ENCODE measurements around the gene ERI3.
A peak's percentile ranks its signal among the peaks of the same experiment; 100 is the strongest.

ERI3 gene

DNA sequence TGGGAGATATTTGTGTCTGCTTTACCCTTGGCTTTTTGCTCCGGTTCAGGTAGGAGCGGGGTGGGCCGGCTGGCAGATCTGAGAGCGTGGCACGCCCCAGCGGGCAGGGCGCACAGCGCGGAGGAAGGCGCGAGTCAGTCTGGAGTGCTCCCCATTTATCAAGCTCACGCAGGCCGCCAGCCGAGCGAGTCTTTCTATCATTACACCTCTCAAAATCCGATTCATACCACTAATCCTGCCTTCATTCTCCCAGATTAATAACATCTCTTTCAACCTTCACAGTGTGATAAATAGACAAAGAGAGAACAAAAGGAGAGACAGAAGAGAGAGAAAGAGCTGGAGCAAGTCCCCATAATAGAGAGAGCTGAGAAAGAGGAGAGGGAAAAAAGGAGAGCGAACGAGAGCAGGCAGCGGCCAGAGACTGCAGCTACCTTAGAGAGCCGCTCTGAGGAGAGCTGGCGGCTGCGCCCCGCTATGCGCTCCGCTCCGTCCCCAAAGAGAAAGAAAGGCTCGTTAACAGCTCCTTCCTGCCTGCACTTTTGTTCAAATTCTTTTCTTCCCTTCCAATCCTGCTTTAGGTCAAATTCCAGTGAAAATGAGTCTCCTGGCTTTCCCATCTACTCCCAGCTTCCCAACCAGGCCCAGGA, 93.8 kb downstream of the ERI3 start:
- DNase-seq (ENCODE audit: low spot score) = peak; percentile 11
- in situ Hi-C loops (cut with MboI; ENCODE audit: low pct_unique_long_range_greater_than_20kb, low sequenced_read_pairs, unreplicated experiment) = no loop called here
- TF ChIP-seq, protein P1, sequence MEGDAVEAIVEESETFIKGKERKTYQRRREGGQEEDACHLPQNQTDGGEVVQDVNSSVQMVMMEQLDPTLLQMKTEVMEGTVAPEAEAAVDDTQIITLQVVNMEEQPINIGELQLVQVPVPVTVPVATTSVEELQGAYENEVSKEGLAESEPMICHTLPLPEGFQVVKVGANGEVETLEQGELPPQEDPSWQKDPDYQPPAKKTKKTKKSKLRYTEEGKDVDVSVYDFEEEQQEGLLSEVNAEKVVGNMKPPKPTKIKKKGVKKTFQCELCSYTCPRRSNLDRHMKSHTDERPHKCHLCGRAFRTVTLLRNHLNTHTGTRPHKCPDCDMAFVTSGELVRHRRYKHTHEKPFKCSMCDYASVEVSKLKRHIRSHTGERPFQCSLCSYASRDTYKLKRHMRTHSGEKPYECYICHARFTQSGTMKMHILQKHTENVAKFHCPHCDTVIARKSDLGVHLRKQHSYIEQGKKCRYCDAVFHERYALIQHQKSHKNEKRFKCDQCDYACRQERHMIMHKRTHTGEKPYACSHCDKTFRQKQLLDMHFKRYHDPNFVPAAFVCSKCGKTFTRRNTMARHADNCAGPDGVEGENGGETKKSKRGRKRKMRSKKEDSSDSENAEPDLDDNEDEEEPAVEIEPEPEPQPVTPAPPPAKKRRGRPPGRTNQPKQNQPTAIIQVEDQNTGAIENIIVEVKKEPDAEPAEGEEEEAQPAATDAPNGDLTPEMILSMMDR (IDR thresholded peaks at IDR 0.05; ENCODE audit: extremely low read depth, insufficient read depth, missing control alignments) = no peak

DNA sequence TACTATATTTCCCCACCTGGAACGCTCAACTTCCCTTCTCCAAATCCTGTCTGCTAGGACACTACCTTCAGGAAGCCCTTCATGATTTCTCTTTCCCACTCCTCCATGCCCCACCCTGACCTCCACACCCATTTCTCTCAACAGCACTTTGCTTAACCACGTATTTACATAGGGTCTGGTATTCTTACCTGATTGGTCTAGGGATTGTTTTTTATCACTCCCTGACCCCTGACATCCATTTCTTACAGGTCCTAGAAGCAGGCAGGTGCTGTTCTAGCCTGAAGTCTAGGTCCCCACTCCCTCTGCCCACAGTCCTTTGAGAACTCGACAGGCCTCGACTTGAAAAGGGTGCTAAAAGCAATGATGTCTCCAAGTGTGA, 94.3 kb downstream of the ERI3 start:
- TF ChIP-seq, protein P1 (IDR thresholded peaks at IDR 0.05; ENCODE audit: extremely low read depth, insufficient read depth, missing control alignments) = no peak
- in situ Hi-C loops (cut with MboI; ENCODE audit: low pct_unique_long_range_greater_than_20kb, low sequenced_read_pairs, unreplicated experiment) = no loop called here
- peak; percentile 31 for DNase-seq (ENCODE audit: low spot score)

DNA sequence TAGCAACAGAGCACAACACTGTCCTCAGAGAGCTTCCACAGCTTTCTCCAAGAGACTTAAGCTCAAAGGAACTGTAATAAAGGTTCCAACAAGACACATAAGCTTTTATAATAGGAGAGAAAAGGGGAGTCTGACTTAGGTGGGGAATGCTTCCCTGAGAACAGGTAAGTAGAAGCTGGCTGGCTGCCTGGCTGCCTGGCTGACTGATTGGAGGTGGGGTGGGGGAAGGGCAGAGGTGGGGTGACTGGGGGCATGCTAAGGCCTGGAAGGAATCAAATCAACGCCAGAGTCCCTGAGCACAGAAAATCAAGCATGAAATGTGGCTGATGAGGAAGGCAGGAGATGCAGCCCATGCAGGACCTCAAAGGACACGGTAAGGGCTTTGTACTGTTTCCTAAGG, 96.0 kb downstream of the ERI3 start:
- TF ChIP-seq, protein P1 (IDR thresholded peaks at IDR 0.05; ENCODE audit: extremely low read depth, insufficient read depth, missing control alignments) = no peak
- no peak for DNase-seq (ENCODE audit: low spot score)
- in situ Hi-C loops (cut with MboI; ENCODE audit: low pct_unique_long_range_greater_than_20kb, low sequenced_read_pairs, unreplicated experiment) = no loop called here

DNA sequence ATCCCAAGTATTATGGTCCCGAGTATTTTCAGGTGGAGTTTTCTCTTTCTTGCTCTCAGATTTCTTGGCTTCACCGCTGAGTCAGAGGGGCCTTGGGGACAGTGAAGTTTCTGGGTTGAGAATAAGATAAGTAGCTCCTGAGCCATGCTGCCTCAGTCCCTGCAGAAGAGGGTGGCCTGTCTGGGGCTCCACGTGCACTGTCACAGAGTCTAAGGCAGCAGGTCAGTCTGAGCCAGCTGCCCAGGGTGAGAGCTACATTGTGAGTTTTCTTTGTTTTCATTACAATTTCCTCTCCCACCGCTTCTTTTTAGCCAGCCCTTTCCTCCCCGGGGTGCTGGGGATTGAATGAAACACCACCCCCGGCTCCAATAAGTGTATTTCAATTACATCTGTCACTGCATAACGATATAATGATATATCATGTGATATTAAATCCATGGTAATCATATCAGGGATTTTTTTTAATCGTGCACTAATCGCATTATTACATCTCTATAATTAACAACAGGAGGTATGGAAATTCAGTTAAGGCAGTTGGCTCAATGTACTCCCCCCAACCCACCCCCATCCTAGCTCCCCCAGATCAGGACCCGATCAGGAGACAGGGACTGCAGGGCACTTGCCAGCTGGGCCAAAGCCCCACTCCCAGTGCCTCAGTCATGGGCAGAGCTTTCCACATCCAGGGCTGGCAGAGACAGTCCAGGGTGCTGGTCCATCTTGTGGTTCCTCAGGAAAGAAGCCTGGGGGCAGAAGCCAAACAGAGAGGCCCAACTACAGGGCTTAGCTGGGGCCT, 98.1 kb downstream of the ERI3 start:
- in situ Hi-C loops (cut with MboI; ENCODE audit: low pct_unique_long_range_greater_than_20kb, low sequenced_read_pairs, unreplicated experiment) = no loop called here
- TF ChIP-seq, protein P1 (IDR thresholded peaks at IDR 0.05; ENCODE audit: extremely low read depth, insufficient read depth, missing control alignments) = no peak
- no peak for DNase-seq (ENCODE audit: low spot score)

DNA sequence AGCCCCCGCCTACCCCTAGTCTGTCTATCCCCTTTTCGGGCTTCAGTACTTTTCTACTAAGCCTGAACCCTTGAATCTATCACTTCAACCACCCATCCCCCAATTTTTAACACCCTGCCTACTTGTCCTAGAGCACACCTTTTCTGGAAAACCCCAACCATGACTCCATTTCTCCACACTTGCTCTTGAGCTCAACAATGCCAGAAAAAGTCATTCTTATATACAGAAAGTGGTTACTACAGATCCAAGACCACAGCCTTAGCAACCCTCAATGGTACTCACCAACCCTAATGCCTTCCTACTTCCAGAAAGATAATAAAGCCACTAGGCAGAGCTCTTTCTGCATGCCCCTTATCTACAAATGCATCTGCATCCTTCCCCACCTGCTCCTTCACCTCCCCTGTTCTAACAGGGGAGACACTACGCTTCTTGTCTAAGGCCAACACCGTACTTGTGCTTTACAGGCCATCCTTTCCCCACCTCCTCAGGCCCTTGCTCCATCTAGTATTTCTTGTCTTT, 100.6 kb downstream of the ERI3 start:
- no peak for DNase-seq (ENCODE audit: low spot score)
- TF ChIP-seq, protein P1 (IDR thresholded peaks at IDR 0.05; ENCODE audit: extremely low read depth, insufficient read depth, missing control alignments) = no peak
- in situ Hi-C loops (cut with MboI; ENCODE audit: low pct_unique_long_range_greater_than_20kb, low sequenced_read_pairs, unreplicated experiment) = no loop called here

DNA sequence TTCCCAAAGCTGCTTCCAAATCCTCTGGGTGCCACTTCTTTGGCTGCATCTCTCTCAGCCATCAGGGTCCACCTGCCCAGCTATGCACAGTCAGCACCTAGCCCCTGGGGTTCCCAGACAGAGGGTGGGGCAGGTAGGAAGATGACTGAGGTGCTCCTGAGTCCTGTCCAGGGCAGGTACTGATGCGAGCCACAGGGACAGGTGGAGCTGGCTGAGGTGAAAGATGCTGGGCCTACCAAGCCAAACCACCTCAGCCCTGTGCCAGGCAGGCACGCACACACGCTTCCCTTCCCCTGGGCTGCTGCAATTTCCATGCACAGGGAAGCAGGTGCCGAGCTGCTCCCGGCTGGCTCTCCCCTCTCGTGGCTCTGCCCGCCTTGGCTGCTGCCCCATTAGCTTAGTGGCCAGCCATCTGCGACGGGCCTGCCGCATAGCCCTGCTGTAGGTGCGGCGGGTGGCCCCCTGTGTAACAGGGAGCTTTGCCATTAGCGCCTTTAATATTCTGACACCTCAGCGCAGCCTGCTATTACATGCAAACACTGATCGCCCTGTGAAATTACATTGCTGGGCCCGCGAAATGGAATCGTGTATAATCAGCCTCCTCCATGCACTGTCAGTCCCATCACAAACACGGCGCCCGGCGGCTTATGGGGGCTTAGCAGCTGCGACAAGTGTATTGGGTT, 102.9 kb downstream of the ERI3 start:
- TF ChIP-seq, protein P1 (IDR thresholded peaks at IDR 0.05; ENCODE audit: extremely low read depth, insufficient read depth, missing control alignments) = no peak
- in situ Hi-C loops (cut with MboI; ENCODE audit: low pct_unique_long_range_greater_than_20kb, low sequenced_read_pairs, unreplicated experiment) = no loop called here
- DNase-seq (ENCODE audit: low spot score) = no peak

All from GM13977 (cell line).